PC-3 (cell line): Measurements from ENCODE around the gene FOXRED1.

Experiments used
- CTCF ChIP-seq: fragments of 300-600 bp; sonication (generic); conservative IDR thresholded peaks from 2 replicates; pipeline ENCODE4 v1.5.1; 2017; ENCODE audit warnings: antibody characterized with exemption, low read depth, mild to moderate bottlenecking, low read length
- EZH2 ChIP-seq: fragments of 300-600 bp; sonication (generic); IDR thresholded peaks from one replicate; pipeline ENCODE4 v1.6.1; 2017; ENCODE audit warnings: antibody characterized with exemption, mild to moderate bottlenecking, low read length; ENCODE audit not compliant: unreplicated experiment

DNA sequence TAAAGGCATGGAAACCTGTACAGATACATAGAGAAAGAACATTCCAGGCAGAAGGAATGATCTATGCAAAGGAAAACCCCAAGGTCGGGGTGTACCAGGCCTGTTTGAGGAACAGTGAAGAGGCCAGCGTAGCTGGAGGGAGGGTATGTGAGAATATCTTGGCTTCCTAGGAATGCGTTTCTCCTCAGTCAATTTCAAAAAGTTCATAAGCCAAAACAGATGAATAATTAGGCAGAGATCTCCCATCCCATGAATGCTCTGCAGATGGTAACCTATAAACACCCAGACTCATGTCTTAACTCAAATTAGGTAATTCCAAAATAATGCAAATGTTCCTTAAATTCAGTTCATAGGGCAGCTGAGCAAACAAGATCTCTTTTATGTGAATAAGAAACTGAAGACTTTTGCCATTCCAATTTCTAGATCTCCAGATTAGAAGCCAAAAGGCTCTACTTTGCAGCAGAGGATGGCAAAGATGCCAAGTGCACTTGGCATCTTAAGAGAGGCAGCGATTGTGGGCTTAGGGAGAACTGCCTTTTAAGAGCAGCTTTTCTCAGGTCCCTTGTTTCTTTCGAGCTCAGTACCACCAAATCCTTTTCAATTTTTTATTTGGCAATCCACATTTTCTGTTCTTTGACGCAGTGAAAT is 44.2 kb upstream of the FOXRED1 start:
- TF ChIP-seq CTCF (no peak), EZH2 (no peak)
